Spleen (tissue), 7 donors: ENCODE data around the gene CST9L.

Experiments
- CTCF ChIP-seq, 11 experiments: fragments of 200-600 bp in 7 of 11; fragments of 450-650 bp in 4 of 11; sonication (generic) in 4 of 11; IDR thresholded peaks in 8 of 11; conservative IDR thresholded peaks in 3 of 11; 1 replicate in 7 of 11; 2 replicates in 4 of 11; pipeline versions ENCODE4 v1.4.0 to v1.8.0; 2016 to 2021; ENCODE audit warnings: antibody characterized with exemption in 11 of 11, inconsistent platforms in 4 of 11, mild to moderate bottlenecking in 1 of 11
- POLR2A ChIP-seq, 3 donors: fragments of 450-650 bp; IDR thresholded peaks; one replicate each; pipeline ENCODE4 v1.5.1; 2017; ENCODE audit warnings: antibody characterized with exemption in 3 of 3, mild to moderate bottlenecking in 1 of 3
- POLR2AphosphoS5 ChIP-seq, 3 donors: sonication (generic); formaldehyde crosslinking; IDR thresholded peaks; one replicate each; pipeline ENCODE4 v1.5.1; 2017; ENCODE audit warnings: antibody characterized with exemption in 3 of 3
- donor health status: DM: no; HTN: no; CAD: no; lungs with moderate emphysema.
- donor health status: DM: no; HTN: no; CAD: no.
- donor health status: DM: no; HTN: no; CAD: no.

- no peak for TF ChIP-seq CTCF (IDR thresholded peaks at IDR 0.05 in 8 of 11, conservative IDR thresholded peaks at IDR 0.05 in 3 of 11)
- no peak for TF ChIP-seq POLR2A (IDR thresholded peaks at IDR 0.05)
- TF ChIP-seq POLR2AphosphoS5 (IDR thresholded peaks at IDR 0.05) = no peak
Measured at GRCh38 chr20:23540624-23541023, 27.7 kb downstream of the CST9L start.
